Tongue (tissue), 2 donors: Measurements from ENCODE around the gene HADHB. TPM values are rescaled to one million over a fixed set of nuclear protein-coding genes. Genes with fewer than 3 reads are reported as not detected.
A peak's percentile ranks its signal among the peaks of the same experiment; 100 is the strongest.

Source experiments
- DNase-seq: peaks from one replicate; pipeline ENCODE4 v3.0.0-alpha.2; 2015
- total RNA-seq: library from RNA; depleted of rRNA; stranded (reverse); fragments of >200 nt; gene quantifications from one replicate; pipeline ENCODE4 v1.2.3, GENCODE V29; 2014

The HADHB gene
- 196 TPM for total RNA-seq

DNA sequence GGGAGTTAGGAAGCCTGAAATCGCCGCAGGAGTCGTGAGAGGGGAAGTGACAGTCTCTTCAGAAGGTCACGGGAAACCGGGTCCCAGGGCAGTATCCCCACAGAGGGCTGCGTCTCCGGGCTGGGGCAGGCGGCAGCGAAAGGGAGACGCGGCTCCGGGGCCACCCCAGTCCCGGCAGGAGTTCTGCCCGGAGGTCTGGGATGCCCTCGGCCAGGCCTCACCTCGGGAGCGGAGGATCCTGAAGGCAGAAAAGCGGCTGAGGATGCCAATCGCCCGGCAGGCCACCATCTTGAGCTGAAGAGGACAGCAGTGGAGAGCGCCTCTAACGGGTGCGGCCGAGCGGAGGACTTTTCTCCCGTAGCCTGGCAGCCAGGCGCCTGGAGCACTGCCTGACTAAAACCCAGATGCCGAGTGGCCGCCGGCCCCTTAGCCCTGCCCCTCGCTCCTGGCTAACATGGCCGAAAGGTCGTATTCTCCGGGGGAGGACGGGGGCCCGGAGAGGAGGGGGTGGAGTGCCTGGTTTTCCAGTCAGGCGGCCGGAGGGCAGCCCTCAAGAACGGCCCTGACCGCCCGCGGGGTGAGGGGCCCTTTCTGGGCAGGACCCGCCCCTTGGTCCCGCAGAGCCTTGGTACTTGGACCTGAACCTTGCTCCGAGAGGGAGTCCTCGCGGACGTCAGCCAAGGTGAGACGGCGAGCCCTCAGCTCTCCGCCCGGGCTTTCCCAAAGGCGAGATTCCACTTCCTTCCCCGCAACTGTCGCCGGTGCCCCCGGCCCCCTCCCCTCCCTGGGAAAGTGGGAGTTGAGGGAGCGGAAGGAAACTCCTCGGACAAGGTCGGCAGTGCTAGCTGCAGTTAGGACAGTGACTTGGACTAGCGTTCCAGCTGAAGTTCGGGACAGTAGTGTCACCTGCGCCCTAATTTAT, at the start of gene HADHB, which contains the start of gene HADHA:
TSS of gene HADHB (plus strand) at position 631 of the 922 bp plus-strand sequence. CDS start 9,316 bp downstream, outside the sequence.
TSS of gene HADHA (minus strand) at position 324 of the 922 bp plus-strand sequence. CDS start at position 288, 36 bp downstream.
- peak; percentile 95 for DNase-seq

GRCh38 chr2:26195040-26195984, 49.4 kb upstream of the HADHB start:
- no peak for DNase-seq

- DNase-seq: no peak
Observed at GRCh38 chr2:26196683-26197418, 47.9 kb upstream of the HADHB start.

DNA sequence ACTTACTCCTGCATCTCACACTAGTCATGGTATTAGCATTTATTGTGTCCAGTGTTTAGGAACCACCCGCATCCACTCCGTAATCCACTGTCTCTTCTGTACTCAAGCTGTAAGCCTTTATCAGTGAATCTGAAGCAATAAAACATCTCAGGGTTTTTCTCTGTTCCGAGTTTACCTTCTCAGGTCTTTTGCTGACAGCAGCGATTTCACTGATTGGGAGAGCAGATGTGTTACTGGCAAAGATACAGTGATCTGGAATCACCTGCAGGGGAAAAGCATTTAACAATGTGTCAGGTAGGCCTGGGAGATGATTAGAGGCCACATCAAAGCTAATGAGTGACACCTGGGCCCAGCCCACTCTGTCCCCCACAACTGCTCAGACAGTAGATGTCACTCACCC, 47.2 kb upstream of the HADHB start:
- DNase-seq: no peak

DNA sequence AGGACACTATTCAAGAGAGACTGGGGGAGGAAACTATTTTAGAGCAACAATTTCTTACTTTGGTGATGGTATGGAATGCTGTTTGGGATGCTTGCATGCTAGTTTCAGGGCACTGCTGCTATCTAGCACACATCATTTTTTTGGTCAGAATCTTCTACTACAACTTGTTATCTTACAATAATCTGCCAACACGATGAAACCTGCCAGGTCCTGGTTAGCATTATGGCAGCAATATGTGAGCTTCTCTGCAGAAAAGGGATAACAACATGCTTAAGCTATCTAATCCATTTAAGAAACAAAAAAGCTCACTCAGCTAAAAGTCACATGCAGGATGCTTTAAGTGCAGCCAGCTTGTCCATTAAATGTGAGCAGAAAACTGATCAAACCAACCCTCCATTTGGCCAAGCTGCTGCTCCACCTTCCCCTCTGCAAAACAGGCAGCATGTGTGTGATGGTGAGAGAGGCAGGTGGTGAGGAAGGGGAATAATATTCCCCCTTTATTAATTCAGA, 41.7 kb upstream of the HADHB start:
- DNase-seq: no peak

DNA sequence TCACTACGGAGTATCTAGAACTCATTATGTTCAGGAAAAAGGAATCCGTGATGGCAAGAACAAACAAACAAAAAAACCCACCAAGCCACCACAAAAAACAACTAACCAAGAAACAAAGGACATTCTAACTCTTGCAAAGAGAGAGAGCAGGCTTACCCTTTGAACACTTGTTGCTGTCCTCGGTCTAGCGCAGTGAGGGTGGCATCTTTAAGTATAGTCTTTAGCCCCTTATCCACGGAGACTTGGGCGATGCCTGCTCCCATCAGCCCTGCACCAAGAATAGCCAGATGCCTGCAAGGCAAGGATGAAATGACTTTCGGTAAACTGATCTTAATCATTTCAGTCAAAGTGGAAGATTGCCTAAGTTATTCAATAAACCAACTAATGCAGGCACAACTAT, 40.8 kb upstream of the HADHB start:
- no peak for DNase-seq

DNA sequence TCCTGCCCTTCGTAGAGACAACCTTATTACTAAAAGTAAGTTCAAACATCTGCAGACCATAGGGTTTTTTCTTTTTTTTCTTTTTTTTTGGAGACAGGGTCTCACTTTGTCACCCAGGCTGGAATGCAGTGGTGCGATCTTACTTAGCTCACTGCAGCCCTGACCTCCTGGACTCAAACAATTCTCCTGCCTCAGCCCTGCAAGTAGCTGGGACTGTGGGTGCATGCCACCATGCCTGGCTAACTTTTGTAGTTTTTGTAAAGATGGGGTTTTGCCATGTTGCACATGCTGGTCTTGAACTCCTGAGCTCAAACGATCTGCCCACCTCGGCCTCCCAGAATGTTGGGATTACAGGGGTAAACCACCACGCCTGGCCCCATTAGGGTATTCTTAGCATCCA, 32.7 kb upstream of the HADHB start:
- DNase-seq: no peak

- no peak for DNase-seq
Observed at GRCh38 chr2:26214759-26215158, 30.0 kb upstream of the HADHB start.

GRCh38 chr2:26215833-26216232, 28.9 kb upstream of the HADHB start:
- no peak for DNase-seq

GRCh38 chr2:26216587-26216986, 28.2 kb upstream of the HADHB start:
- peak; percentile 22 for DNase-seq

- DNase-seq: no peak
Observed at GRCh38 chr2:26217720-26218119, 27.0 kb upstream of the HADHB start.

GRCh38 chr2:26223018-26223417, 21.7 kb upstream of the HADHB start:
- no peak for DNase-seq

DNA sequence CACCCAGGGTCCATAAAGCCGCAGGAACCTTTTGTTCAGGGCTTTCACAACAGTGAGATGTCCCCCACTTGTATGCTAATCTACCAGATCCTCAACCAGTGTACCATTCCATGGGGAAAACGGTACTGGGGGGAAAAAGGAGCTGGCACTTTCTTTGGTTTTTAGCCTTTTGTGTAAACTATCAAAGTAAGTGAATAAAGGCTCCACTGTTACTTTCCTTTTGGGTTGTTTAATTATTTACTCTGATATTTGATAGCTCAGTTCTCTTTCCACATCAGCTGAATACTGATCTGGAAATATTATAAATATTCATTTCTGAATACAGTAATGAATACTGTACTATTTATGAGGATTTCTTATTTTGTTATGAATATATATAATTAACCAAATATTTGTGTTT, 20.6 kb upstream of the HADHB start:
- no peak for DNase-seq

- no peak for DNase-seq
Observed at GRCh38 chr2:26229595-26229994, 15.1 kb upstream of the HADHB start.

GRCh38 chr2:26230806-26231205, 13.9 kb upstream of the HADHB start:
- no peak for DNase-seq

DNA sequence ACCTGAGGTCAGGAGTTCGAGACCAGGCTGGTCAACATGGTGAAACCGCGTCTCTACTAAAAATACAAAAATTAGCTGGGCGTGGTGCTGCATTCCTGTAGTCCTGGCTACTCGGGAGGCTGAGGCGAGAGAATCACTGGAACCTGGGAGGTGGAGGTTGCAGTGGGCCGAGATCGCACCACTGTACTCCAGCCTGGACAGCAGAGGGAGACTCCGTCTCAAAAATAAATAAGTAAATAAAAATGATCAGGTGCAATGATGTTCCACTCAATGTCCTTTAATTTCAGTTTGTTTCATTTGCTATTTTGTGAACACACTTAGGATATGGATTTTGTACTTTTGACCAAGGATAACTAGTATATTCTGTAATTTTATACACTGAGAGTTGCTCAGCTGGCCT, 9.7 kb upstream of the HADHB start:
- peak; percentile 6 for DNase-seq

DNA sequence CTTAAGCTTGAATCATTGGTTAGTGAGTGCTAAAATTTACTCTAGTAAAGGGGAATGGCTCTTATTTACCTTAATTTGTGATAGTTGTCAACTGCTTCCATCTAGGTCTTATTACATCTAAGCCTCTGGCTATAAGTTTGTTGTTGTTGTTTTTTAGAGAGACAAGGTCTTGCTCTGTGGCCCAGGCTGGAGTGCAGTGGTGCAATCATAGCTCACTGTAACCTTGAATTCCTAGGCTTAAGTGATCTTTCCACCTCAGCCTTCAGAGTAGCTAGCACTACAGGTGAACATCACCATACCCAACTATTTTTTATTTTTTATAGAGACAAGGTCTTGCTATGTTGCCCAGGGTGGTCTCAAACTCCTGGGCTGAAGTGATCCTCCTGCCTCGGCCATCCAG, 6.9 kb upstream of the HADHB start:
- DNase-seq: no peak

DNA sequence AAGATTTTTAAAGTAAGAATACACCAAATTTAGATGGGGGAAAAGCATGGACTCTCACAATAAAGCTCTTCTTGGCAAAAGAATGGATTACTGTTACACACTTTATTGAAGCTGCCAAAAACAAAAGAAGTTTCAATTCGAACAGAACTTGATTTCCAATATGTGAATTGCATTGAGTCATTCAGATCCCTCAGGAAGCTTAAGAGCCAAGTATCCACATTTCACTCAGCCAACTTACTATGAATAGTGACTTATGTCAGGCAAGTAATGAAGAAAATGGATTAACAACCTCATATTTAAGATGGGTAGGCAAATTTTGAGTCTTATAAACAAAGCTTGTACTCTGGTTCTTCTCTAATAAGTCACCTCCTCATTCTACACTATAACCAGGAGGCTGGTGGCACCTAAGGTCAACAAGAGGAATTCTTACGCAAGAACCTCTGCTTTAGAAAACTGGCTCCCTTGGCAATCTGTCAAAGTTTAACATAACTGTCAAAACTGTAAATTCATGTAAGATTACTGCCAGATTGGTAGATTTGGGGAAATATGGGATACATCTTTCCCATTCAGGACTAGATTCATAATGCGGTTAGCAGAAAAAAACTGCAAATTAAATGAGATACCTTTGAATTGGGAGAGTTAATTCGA, 6.3 kb upstream of the HADHB start:
- DNase-seq: no peak

GRCh38 chr2:26241928-26242436, 2.8 kb upstream of the HADHB start:
- no peak for DNase-seq

DNA sequence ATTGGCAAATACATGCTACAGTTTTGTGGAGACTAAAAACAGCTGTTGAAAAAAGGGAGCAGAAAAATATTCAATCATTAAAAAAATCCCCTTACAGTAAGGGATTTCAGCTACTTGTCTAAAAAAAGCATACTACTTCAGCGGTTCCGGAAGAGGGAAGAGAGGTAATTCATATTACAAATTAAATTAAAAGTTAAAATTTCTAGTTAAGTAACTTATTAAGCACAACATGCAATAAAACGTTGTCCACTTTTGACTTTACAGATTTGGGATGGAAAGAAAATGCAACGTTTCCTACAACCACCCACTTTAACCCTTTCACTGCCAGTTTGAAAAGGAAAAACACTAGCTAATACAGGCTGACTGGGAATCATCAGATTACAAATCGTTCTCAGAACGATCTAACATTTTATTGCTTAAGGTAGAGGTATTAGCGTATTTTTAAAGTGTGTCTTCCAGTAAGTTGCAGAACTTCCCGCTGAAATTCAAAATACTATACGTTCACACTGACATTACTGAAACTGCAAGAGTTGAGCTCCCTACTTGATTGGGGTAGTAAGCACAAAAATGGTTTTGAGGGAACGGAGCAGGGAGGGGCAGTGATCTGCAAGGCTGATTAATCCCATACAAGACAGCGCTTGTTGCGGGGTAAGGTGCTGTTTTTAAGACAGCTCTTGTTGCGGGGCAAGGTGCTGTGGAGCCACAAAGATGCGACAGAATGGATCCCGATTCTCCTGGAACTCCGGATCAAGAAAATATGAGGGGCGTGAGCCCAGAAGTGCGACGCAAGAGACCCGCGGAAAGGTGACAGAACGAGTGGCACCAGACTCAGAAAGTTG, 1.1 kb upstream of the HADHB start:
- peak; percentile 67 for DNase-seq
